K562 (cell line): ENCODE data around the gene NTN4. TPM values are rescaled to one million over a fixed set of nuclear protein-coding genes. Genes with fewer than 3 reads are reported as not detected.

Experiments used
- NFXL1 ChIP-seq: fragments of 450-650 bp; formaldehyde crosslinking; IDR thresholded peaks from 2 replicates; pipeline ENCODE4 v1.4.0; 2021; ENCODE audit warnings: mild to moderate bottlenecking
- RBM25 ChIP-seq: fragments of 200-400 bp; formaldehyde crosslinking; IDR thresholded peaks from 2 replicates; pipeline ENCODE4 v1.6.1; 2018; ENCODE audit warnings: low read length, low read depth, moderate library complexity; ENCODE audit not compliant: severe bottlenecking
- polyA plus RNA-seq, 8 experiments: library from polyadenylated mRNA; depleted of rRNA in 4 of 8; stranded (reverse) in 5 of 8; unstranded in 3 of 8; fragments of >200 nt; fragmentation: Nextera tagmentation in 2 of 8; fragmentation: Illumina TruSeq in 1 of 8; extraction: Ambion mirVana in 2 of 8; extraction: Trizol in 1 of 8; gene quantifications; 2 replicates each; pipeline versions ENCODE4 v1.2.1 to v1.2.3, GENCODE V29; 2011 to 2014; ENCODE audit warnings: inconsistent platforms in 1 of 8, missing spikeins in 1 of 8
- small RNA-seq: library from RNA; depleted of rRNA; stranded (forward); fragments of <200 nt; gene quantifications from one replicate; pipeline ENCODE3, GENCODE V24; 2014
- total RNA-seq, 7 experiments: library from RNA; depleted of rRNA in 6 of 7; stranded (reverse); fragments of >200 nt in 6 of 7; fragmentation: Illumina TruSeq in 2 of 7; extraction: Trizol in 2 of 7; gene quantifications; 2 replicates each; pipeline versions ENCODE4 v1.2.1 to v1.2.3, GENCODE V29; 2011 to 2021; ENCODE audit warnings: low replicate concordance in 1 of 7

NTN4 gene
- total and polyA plus RNA-seq, 9 of the 15 experiments (the other 6 are each of a cell fraction or from before 2014, with no cell fraction given), result 0.13 TPM; not detected in 8

GRCh38 chr12:95608252-95609033, 182.1 kb downstream of the NTN4 start (continued):
- TF ChIP-seq NFXL1 (CRISPR knock-in tag) (no peak), RBM25 (no peak)

Small RNAs within 50 kb of the gene (small RNA-seq; reads per million reads assigned to genes)
- gene RF00019, result not detected
- gene RNU6-247P, result not detected

Other genes starting within 250 kb of the NTN4 start
- gene USP44, start 239.3 kb downstream of the NTN4 start, total RNA-seq (2014; rRNA removed), result 2.8 and 5.7 TPM in 2 replicates
- 3.4 and 4.0 TPM in 2 replicates for gene USP44, start 239.3 kb downstream of the NTN4 start, total RNA-seq (2014; rRNA removed; fragmentation: Illumina TruSeq; extraction: Trizol)
- gene USP44, start 239.3 kb downstream of the NTN4 start, total RNA-seq (2015; rRNA removed; fragmentation: Illumina TruSeq; extraction: Trizol), result 2.1 and 3.3 TPM in 2 replicates
- 2.1 and 3.0 TPM in 2 replicates for gene USP44, start 239.3 kb downstream of the NTN4 start, total RNA-seq (2021)
- 3.1 and 4.2 TPM in 2 replicates for gene USP44, start 239.3 kb downstream of the NTN4 start, polyA plus RNA-seq (2011; rRNA removed)
- gene USP44, start 239.3 kb downstream of the NTN4 start, polyA plus RNA-seq (2014; fragmentation: Illumina TruSeq; extraction: Trizol), result 2.8 and 2.9 TPM in 2 replicates
- gene USP44, start 239.3 kb downstream of the NTN4 start, polyA plus RNA-seq (2014; fragmentation: Nextera tagmentation; extraction: Ambion mirVana), result 1 to 10 TPM; 2.1 to 2.4 TPM
- 2.3 and 2.9 TPM in 2 replicates for gene USP44, start 239.3 kb downstream of the NTN4 start, polyA plus RNA-seq (2014; rRNA removed)
- 70.4 and 83.6 TPM in 2 replicates for gene SNRPF, start 68.2 kb upstream of the NTN4 start, total RNA-seq (2014; rRNA removed)
- 99.2 and 103 TPM in 2 replicates for gene SNRPF, start 68.2 kb upstream of the NTN4 start, total RNA-seq (2014; rRNA removed; fragmentation: Illumina TruSeq; extraction: Trizol)
- gene SNRPF, start 68.2 kb upstream of the NTN4 start, total RNA-seq (2015; rRNA removed; fragmentation: Illumina TruSeq; extraction: Trizol), result 104 and 118 TPM in 2 replicates
- 66.1 and 67.0 TPM in 2 replicates for gene SNRPF, start 68.2 kb upstream of the NTN4 start, total RNA-seq (2021)
- 37.9 and 54.6 TPM in 2 replicates for gene SNRPF, start 68.2 kb upstream of the NTN4 start, polyA plus RNA-seq (2011; rRNA removed)
- gene SNRPF, start 68.2 kb upstream of the NTN4 start, polyA plus RNA-seq (2014; fragmentation: Illumina TruSeq; extraction: Trizol), result 91.4 and 93.6 TPM in 2 replicates
- 100 to 1,000 TPM; 181 to 205 TPM for gene SNRPF, start 68.2 kb upstream of the NTN4 start, polyA plus RNA-seq (2014; fragmentation: Nextera tagmentation; extraction: Ambion mirVana)
- 76.0 and 80.5 TPM in 2 replicates for gene SNRPF, start 68.2 kb upstream of the NTN4 start, polyA plus RNA-seq (2014; rRNA removed)
- not detected in 2 replicates for gene CCDC38, start 151.8 kb upstream of the NTN4 start, total RNA-seq (2014; rRNA removed)
- not detected in 2 replicates for gene CCDC38, start 151.8 kb upstream of the NTN4 start, total RNA-seq (2014; rRNA removed; fragmentation: Illumina TruSeq; extraction: Trizol)
- gene CCDC38, start 151.8 kb upstream of the NTN4 start, total RNA-seq (2015; rRNA removed; fragmentation: Illumina TruSeq; extraction: Trizol), result not detected in 2 replicates
- gene CCDC38, start 151.8 kb upstream of the NTN4 start, total RNA-seq (2021), result not detected in 2 replicates
- gene CCDC38, start 151.8 kb upstream of the NTN4 start, polyA plus RNA-seq (2011; rRNA removed), result not detected in 2 replicates
- gene CCDC38, start 151.8 kb upstream of the NTN4 start, polyA plus RNA-seq (2014; fragmentation: Illumina TruSeq; extraction: Trizol), result not detected in 2 replicates
- gene CCDC38, start 151.8 kb upstream of the NTN4 start, polyA plus RNA-seq (2014; fragmentation: Nextera tagmentation; extraction: Ambion mirVana), result not detected
- not detected in 2 replicates for gene CCDC38, start 151.8 kb upstream of the NTN4 start, polyA plus RNA-seq (2014; rRNA removed)
- gene AMDHD1, start 152.6 kb upstream of the NTN4 start, total RNA-seq (2014; rRNA removed), result not detected in 2 replicates
- not detected in 2 replicates for gene AMDHD1, start 152.6 kb upstream of the NTN4 start, total RNA-seq (2014; rRNA removed; fragmentation: Illumina TruSeq; extraction: Trizol)
- not detected in 2 replicates for gene AMDHD1, start 152.6 kb upstream of the NTN4 start, total RNA-seq (2015; rRNA removed; fragmentation: Illumina TruSeq; extraction: Trizol)
- not detected in 2 replicates for gene AMDHD1, start 152.6 kb upstream of the NTN4 start, total RNA-seq (2021)
- not detected in 2 replicates for gene AMDHD1, start 152.6 kb upstream of the NTN4 start, polyA plus RNA-seq (2011; rRNA removed)
- gene AMDHD1, start 152.6 kb upstream of the NTN4 start, polyA plus RNA-seq (2014; fragmentation: Illumina TruSeq; extraction: Trizol), result not detected in 2 replicates
- not detected for gene AMDHD1, start 152.6 kb upstream of the NTN4 start, polyA plus RNA-seq (2014; fragmentation: Nextera tagmentation; extraction: Ambion mirVana)
- gene AMDHD1, start 152.6 kb upstream of the NTN4 start, polyA plus RNA-seq (2014; rRNA removed), result not detected in 2 replicates
- not detected in 2 replicates for gene HAL, start 205.6 kb upstream of the NTN4 start, total RNA-seq (2014; rRNA removed)
- not detected in 2 replicates for gene HAL, start 205.6 kb upstream of the NTN4 start, total RNA-seq (2014; rRNA removed; fragmentation: Illumina TruSeq; extraction: Trizol)
- gene HAL, start 205.6 kb upstream of the NTN4 start, total RNA-seq (2015; rRNA removed; fragmentation: Illumina TruSeq; extraction: Trizol), result 0.04 TPM in 1 of 2 replicates, not detected in the other
- gene HAL, start 205.6 kb upstream of the NTN4 start, total RNA-seq (2021), result 0.20 TPM in 1 of 2 replicates, not detected in the other
- gene HAL, start 205.6 kb upstream of the NTN4 start, polyA plus RNA-seq (2011; rRNA removed), result 0.03 and 0.36 TPM in 2 replicates
- 0.03 and 0.04 TPM in 2 replicates for gene HAL, start 205.6 kb upstream of the NTN4 start, polyA plus RNA-seq (2014; fragmentation: Illumina TruSeq; extraction: Trizol)
- gene HAL, start 205.6 kb upstream of the NTN4 start, polyA plus RNA-seq (2014; fragmentation: Nextera tagmentation; extraction: Ambion mirVana), result not detected
- 0.28 TPM in 1 of 2 replicates, not detected in the other for gene HAL, start 205.6 kb upstream of the NTN4 start, polyA plus RNA-seq (2014; rRNA removed)
- gene LTA4H, start 244.8 kb upstream of the NTN4 start, total RNA-seq (2014; rRNA removed), result 25.2 and 27.8 TPM in 2 replicates
- gene LTA4H, start 244.8 kb upstream of the NTN4 start, total RNA-seq (2014; rRNA removed; fragmentation: Illumina TruSeq; extraction: Trizol), result 42.9 and 47.0 TPM in 2 replicates
- 39.2 and 40.5 TPM in 2 replicates for gene LTA4H, start 244.8 kb upstream of the NTN4 start, total RNA-seq (2015; rRNA removed; fragmentation: Illumina TruSeq; extraction: Trizol)
- gene LTA4H, start 244.8 kb upstream of the NTN4 start, total RNA-seq (2021), result 32.9 and 33.2 TPM in 2 replicates
- gene LTA4H, start 244.8 kb upstream of the NTN4 start, polyA plus RNA-seq (2011; rRNA removed), result 39.3 and 57.4 TPM in 2 replicates
- gene LTA4H, start 244.8 kb upstream of the NTN4 start, polyA plus RNA-seq (2014; fragmentation: Illumina TruSeq; extraction: Trizol), result 45.8 and 58.1 TPM in 2 replicates
- 10 to 100 TPM; 37.6 to 46.8 TPM for gene LTA4H, start 244.8 kb upstream of the NTN4 start, polyA plus RNA-seq (2014; fragmentation: Nextera tagmentation; extraction: Ambion mirVana)
- gene LTA4H, start 244.8 kb upstream of the NTN4 start, polyA plus RNA-seq (2014; rRNA removed), result 35.7 and 42.9 TPM in 2 replicates